ENCODE data around the gene RFLNA. TPM values are rescaled to one million over a fixed set of nuclear protein-coding genes. Genes with fewer than 3 reads are reported as not detected.

The RFLNA gene
- total RNA-seq, 2 experiments from 2014 or later, result not detected

- ChIA-PET CTCF (interaction anchor here (1.1 to 1.2 kb wide), 2 partner anchors 38 to 242 kb away, joined by 3 to 6 read pairs; no protein-coding TSS in a partner anchor), POLR2A (no interaction called here)
- H3K36me3 Mint-ChIP-seq (ENCODE audit: low read depth), result no peaks in the 10 kb centered on the region
Measured at GRCh38 chr12:124311292-124312109, 16.6 kb downstream of the RFLNA start.

GRCh38 chr12:124312601-124313000 lies 17.7 kb downstream of the RFLNA start:
- DNase-seq, result no peak
- no peak overlapping the region for H3K27ac Mint-ChIP-seq
- ChIA-PET CTCF (interaction anchor here (1.1 to 1.2 kb wide), 2 partner anchors 16 to 241 kb away, joined by 3 to 6 read pairs; no protein-coding TSS in a partner anchor), POLR2A (no interaction called here)
- H3K4me3 Mint-ChIP-seq, result no peak overlapping the region
- H3K4me1 Mint-ChIP-seq, result no peaks in the 10 kb centered on the region
- H3K36me3 Mint-ChIP-seq (ENCODE audit: low read depth), result no peaks in the 10 kb centered on the region
- H3K9me3 Mint-ChIP-seq, result no peaks in the 10 kb centered on the region
- H3K27me3 Mint-ChIP-seq, result no peaks in the 10 kb centered on the region

More at GRCh38 chr12:124311292-124312109, 16.6 kb downstream of the RFLNA start:
- no peaks in the 10 kb centered on the region for H3K4me1 Mint-ChIP-seq
- no peak for DNase-seq
- H3K4me3 Mint-ChIP-seq, result no peak overlapping the region
- H3K27ac Mint-ChIP-seq, result no peak overlapping the region
- no peaks in the 10 kb centered on the region for H3K9me3 Mint-ChIP-seq
- no peaks in the 10 kb centered on the region for H3K27me3 Mint-ChIP-seq

GRCh38 chr12:124314207-124314606 lies 19.3 kb downstream of the RFLNA start:
- Mint-ChIP-seq H3K27ac (no peak overlapping the region), H3K27me3 (no peaks in the 10 kb centered on the region), H3K4me1 (no peaks in the 10 kb centered on the region), H3K9me3 (no peaks in the 10 kb centered on the region), H3K4me3 (no peak overlapping the region), H3K36me3 (ENCODE audit: low read depth) (no peaks in the 10 kb centered on the region)
- ChIA-PET POLR2A (no interaction called here), CTCF (interaction anchor here (1.2 kb wide), 1 partner anchor 9 kb away, joined by 3 read pairs; no protein-coding TSS in a partner anchor)
- no peak for DNase-seq

- no peaks in the 10 kb centered on the region for H3K4me1 Mint-ChIP-seq
- POLR2A ChIA-PET, result no interaction called here
- H3K27me3 Mint-ChIP-seq, result no peaks in the 10 kb centered on the region
- no peaks in the 10 kb centered on the region for H3K9me3 Mint-ChIP-seq
- no peaks in the 10 kb centered on the region for H3K36me3 Mint-ChIP-seq (ENCODE audit: low read depth)
- CTCF ChIA-PET, result interaction anchor here (1.2 kb wide), 1 partner anchor 10 kb away, joined by 3 read pairs; no protein-coding TSS in a partner anchor
- H3K4me3 Mint-ChIP-seq, result no peak overlapping the region
- H3K27ac Mint-ChIP-seq, result no peak overlapping the region
- no peak for DNase-seq
Measured at GRCh38 chr12:124314766-124315165, 19.9 kb downstream of the RFLNA start.

- Mint-ChIP-seq H3K9me3 (no peaks in the 10 kb centered on the region), H3K36me3 (ENCODE audit: low read depth) (no peaks in the 10 kb centered on the region), H3K27ac (no peak overlapping the region), H3K27me3 (no peaks in the 10 kb centered on the region), H3K4me3 (no peak overlapping the region), H3K4me1 (no peaks in the 10 kb centered on the region)
- CTCF ChIA-PET, result interaction anchor here (1.2 kb wide), 1 partner anchor 10 kb away, joined by 3 read pairs; no protein-coding TSS in a partner anchor
- POLR2A ChIA-PET, result no interaction called here
- no peak for DNase-seq
Measured at GRCh38 chr12:124315372-124316044, 20.6 kb downstream of the RFLNA start.

GRCh38 chr12:124316257-124316900 lies 21.5 kb downstream of the RFLNA start:
- no peaks in the 10 kb centered on the region for H3K4me1 Mint-ChIP-seq
- DNase-seq, result no peak
- H3K27me3 Mint-ChIP-seq, result no peaks in the 10 kb centered on the region
- H3K4me3 Mint-ChIP-seq, result no peak overlapping the region
- H3K27ac Mint-ChIP-seq, result no peak overlapping the region
- ChIA-PET CTCF (no interaction called here), POLR2A (no interaction called here)
- H3K36me3 Mint-ChIP-seq (ENCODE audit: low read depth), result no peaks in the 10 kb centered on the region
- no peaks in the 10 kb centered on the region for H3K9me3 Mint-ChIP-seq

GRCh38 chr12:124317400-124317799 lies 22.5 kb downstream of the RFLNA start:
- ChIA-PET POLR2A (no interaction called here), CTCF (no interaction called here)
- no peak overlapping the region for H3K4me3 Mint-ChIP-seq
- no peak for DNase-seq
- H3K27ac Mint-ChIP-seq, result no peak overlapping the region
- H3K9me3 Mint-ChIP-seq, result no peaks in the 10 kb centered on the region
- H3K4me1 Mint-ChIP-seq, result no peaks in the 10 kb centered on the region
- H3K36me3 Mint-ChIP-seq (ENCODE audit: low read depth), result no peaks in the 10 kb centered on the region
- H3K27me3 Mint-ChIP-seq, result no peaks in the 10 kb centered on the region

- ChIA-PET CTCF (interaction anchor here (1.1 kb wide), 1 partner anchor 14 kb away, joined by 4 read pairs; no protein-coding TSS in a partner anchor), POLR2A (no interaction called here)
- peaks cover under 1% of the 10 kb centered on the region for H3K36me3 Mint-ChIP-seq (ENCODE audit: low read depth)
- H3K27ac Mint-ChIP-seq, result no peak overlapping the region
- no peaks in the 10 kb centered on the region for H3K4me1 Mint-ChIP-seq
- no peak for DNase-seq
- H3K27me3 Mint-ChIP-seq, result no peaks in the 10 kb centered on the region
- peaks cover under 1% of the 10 kb centered on the region for H3K9me3 Mint-ChIP-seq
- H3K4me3 Mint-ChIP-seq, result no peak overlapping the region
Measured at GRCh38 chr12:124318278-124319020, 23.6 kb downstream of the RFLNA start.

GRCh38 chr12:124319368-124320050 lies 24.6 kb downstream of the RFLNA start:
- Mint-ChIP-seq H3K4me1 (no peaks in the 10 kb centered on the region), H3K27ac (no peak overlapping the region), H3K4me3 (no peak overlapping the region), H3K36me3 (ENCODE audit: low read depth) (peaks cover 11% of the 10 kb centered on the region), H3K27me3 (no peaks in the 10 kb centered on the region), H3K9me3 (peaks cover 11% of the 10 kb centered on the region)
- no peak for DNase-seq
- ChIA-PET CTCF (interaction anchor here (1.1 kb wide), 1 partner anchor 15 kb away, joined by 4 read pairs; no protein-coding TSS in a partner anchor), POLR2A (no interaction called here)

GRCh38 chr12:124321040-124321481 lies 26.2 kb downstream of the RFLNA start:
- ChIA-PET POLR2A (no interaction called here), CTCF (interaction anchor here (1.2 kb wide), 1 partner anchor 49 kb away, joined by 3 read pairs; no protein-coding TSS in a partner anchor)
- Mint-ChIP-seq H3K27ac (no peak overlapping the region), H3K9me3 (peaks cover 14% of the 10 kb centered on the region), H3K4me1 (no peaks in the 10 kb centered on the region), H3K36me3 (ENCODE audit: low read depth) (peaks cover 22% of the 10 kb centered on the region), H3K4me3 (no peak overlapping the region), H3K27me3 (no peaks in the 10 kb centered on the region)
- peak; percentile 59 for DNase-seq

GRCh38 chr12:124321556-124322270 lies 26.8 kb downstream of the RFLNA start:
- Mint-ChIP-seq H3K4me3 (no peak overlapping the region), H3K36me3 (ENCODE audit: low read depth) (peaks cover 23% of the 10 kb centered on the region), H3K27ac (no peak overlapping the region), H3K9me3 (peaks cover 14% of the 10 kb centered on the region), H3K27me3 (no peaks in the 10 kb centered on the region), H3K4me1 (no peaks in the 10 kb centered on the region)
- DNase-seq, result no peak
- ChIA-PET CTCF (interaction anchor here (0.6 to 1.4 kb wide), 4 partner anchors 50 to 524 kb away, joined by 3 to 4 read pairs (median 3); no protein-coding TSS in a partner anchor), POLR2A (no interaction called here)

Data from activated CD4-positive, alpha-beta T cell treated with anti-CD3 and anti-CD28 coated beads, Interleukin-2, amount 10 ng/mL, durations not matched to agents 7 days and 5 days (primary cell).